Measurements from ENCODE around the gene CENPW.
A peak's percentile ranks its signal among the peaks of the same experiment; 100 is the strongest.

CENPW gene

GRCh38 chr6:126339796-126340609 lies at the start of gene CENPW:
TSS of gene CENPW (plus strand) at chr6:126340115. CDS start at chr6:126340274, 159 bp downstream.
- no peaks in the 10 kb centered on the region for H3K27me3 Mint-ChIP-seq
- no peak within 1 kb of the TSS for H3K27ac Mint-ChIP-seq
- H3K9me3 Mint-ChIP-seq: no peaks in the 10 kb centered on the region
- H3K4me3 Mint-ChIP-seq: no peak within 1 kb of the TSS
- no peaks in the 10 kb centered on the region for H3K36me3 Mint-ChIP-seq
- DNase-seq (peak; percentile 86), ATAC-seq (replicated peaks) (peak; percentile 93 to 96)
- H3K4me1 Mint-ChIP-seq: peaks cover 5 to 6% of the 10 kb centered on the region in 2 donors

GRCh38 chr6:126293891-126294524 lies 45.9 kb upstream of the CENPW start:
- H3K4me3 Mint-ChIP-seq: no peak overlapping the region
- DNase-seq: no peak
- peaks cover 0 to 3% of the 10 kb centered on the region in 2 donors for H3K27me3 Mint-ChIP-seq
- no peaks in the 10 kb centered on the region for H3K36me3 Mint-ChIP-seq
- H3K4me1 Mint-ChIP-seq: no peaks in the 10 kb centered on the region
- H3K9me3 Mint-ChIP-seq: no peaks in the 10 kb centered on the region
- ATAC-seq (replicated peaks): no peak
- H3K27ac Mint-ChIP-seq: no peak overlapping the region

GRCh38 chr6:126300126-126300525 lies 39.8 kb upstream of the CENPW start:
- ATAC-seq (replicated peaks): peak in 1 of 2 donors; percentile 19
- H3K4me3 Mint-ChIP-seq: no peak overlapping the region
- H3K36me3 Mint-ChIP-seq: no peaks in the 10 kb centered on the region
- no peak for DNase-seq
- peaks cover 0 to 5% of the 10 kb centered on the region in 2 donors for H3K4me1 Mint-ChIP-seq
- peaks cover 0 to 3% of the 10 kb centered on the region in 2 donors for H3K27me3 Mint-ChIP-seq
- H3K27ac Mint-ChIP-seq: no peak overlapping the region
- H3K9me3 Mint-ChIP-seq: no peaks in the 10 kb centered on the region

GRCh38 chr6:126300735-126301134 lies 39.2 kb upstream of the CENPW start:
- ATAC-seq (replicated peaks): no peak
- Mint-ChIP-seq H3K9me3 (no peaks in the 10 kb centered on the region), H3K27ac (no peak overlapping the region), H3K4me3 (no peak overlapping the region), H3K4me1 (peaks cover 0 to 5% of the 10 kb centered on the region in 2 donors), H3K36me3 (no peaks in the 10 kb centered on the region), H3K27me3 (peaks cover 0 to 3% of the 10 kb centered on the region in 2 donors)
- no peak for DNase-seq

- Mint-ChIP-seq H3K9me3 (no peaks in the 10 kb centered on the region), H3K27ac (no peak overlapping the region), H3K4me1 (peaks cover 0 to 5% of the 10 kb centered on the region in 2 donors), H3K36me3 (no peaks in the 10 kb centered on the region), H3K4me3 (no peak overlapping the region), H3K27me3 (peaks cover 0 to 3% of the 10 kb centered on the region in 2 donors)
- no peak for ATAC-seq (replicated peaks)
- DNase-seq: no peak
These were observed 37.7 kb upstream of the CENPW start for GRCh38 chr6:126302191-126302590.

GRCh38 chr6:126307849-126308248 lies 32.1 kb upstream of the CENPW start:
- no peak overlapping the region for H3K4me3 Mint-ChIP-seq
- no peaks in the 10 kb centered on the region for H3K4me1 Mint-ChIP-seq
- DNase-seq: no peak
- no peak overlapping the region for H3K27ac Mint-ChIP-seq
- no peaks in the 10 kb centered on the region for H3K36me3 Mint-ChIP-seq
- H3K9me3 Mint-ChIP-seq: no peaks in the 10 kb centered on the region
- no peak for ATAC-seq (replicated peaks)
- H3K27me3 Mint-ChIP-seq: no peaks in the 10 kb centered on the region

GRCh38 chr6:126308362-126308761 lies 31.6 kb upstream of the CENPW start:
- no peaks in the 10 kb centered on the region for H3K36me3 Mint-ChIP-seq
- no peaks in the 10 kb centered on the region for H3K4me1 Mint-ChIP-seq
- H3K27ac Mint-ChIP-seq: no peak overlapping the region
- no peak overlapping the region for H3K4me3 Mint-ChIP-seq
- ATAC-seq (replicated peaks) (no peak), DNase-seq (no peak)
- H3K9me3 Mint-ChIP-seq: no peaks in the 10 kb centered on the region
- no peaks in the 10 kb centered on the region for H3K27me3 Mint-ChIP-seq

- ATAC-seq (replicated peaks) (peak in 1 of 2 donors; percentile 46), DNase-seq (no peak)
- no peaks in the 10 kb centered on the region for H3K36me3 Mint-ChIP-seq
- H3K27me3 Mint-ChIP-seq: peaks cover 0 to 7% of the 10 kb centered on the region in 2 donors
- H3K9me3 Mint-ChIP-seq: no peaks in the 10 kb centered on the region
- H3K27ac Mint-ChIP-seq: no peak overlapping the region
- no peak overlapping the region for H3K4me3 Mint-ChIP-seq
- H3K4me1 Mint-ChIP-seq: no peaks in the 10 kb centered on the region
These were observed 27.8 kb upstream of the CENPW start for GRCh38 chr6:126312013-126312665.

GRCh38 chr6:126313941-126314340 lies 26.0 kb upstream of the CENPW start:
- no peak overlapping the region for H3K4me3 Mint-ChIP-seq
- no peak for ATAC-seq (replicated peaks)

GRCh38 chr6:126318797-126319196 lies 21.1 kb upstream of the CENPW start:
- no peak for ATAC-seq (replicated peaks)
- Mint-ChIP-seq H3K4me1 (no peaks in the 10 kb centered on the region), H3K9me3 (no peaks in the 10 kb centered on the region), H3K27ac (no peak overlapping the region), H3K36me3 (no peaks in the 10 kb centered on the region), H3K4me3 (no peak overlapping the region), H3K27me3 (peaks cover 0 to 7% of the 10 kb centered on the region in 2 donors)
- no peak for DNase-seq

More at GRCh38 chr6:126313941-126314340, 26.0 kb upstream of the CENPW start:
- no peaks in the 10 kb centered on the region for H3K9me3 Mint-ChIP-seq
- no peak for DNase-seq
- no peaks in the 10 kb centered on the region for H3K36me3 Mint-ChIP-seq
- H3K27ac Mint-ChIP-seq: no peak overlapping the region
- H3K27me3 Mint-ChIP-seq: peaks cover 0 to 7% of the 10 kb centered on the region in 2 donors
- no peaks in the 10 kb centered on the region for H3K4me1 Mint-ChIP-seq

- H3K4me1 Mint-ChIP-seq: no peaks in the 10 kb centered on the region
- H3K27ac Mint-ChIP-seq: no peak overlapping the region
- no peak overlapping the region for H3K4me3 Mint-ChIP-seq
- H3K36me3 Mint-ChIP-seq: no peaks in the 10 kb centered on the region
- peaks cover 0 to 5% of the 10 kb centered on the region in 2 donors for H3K27me3 Mint-ChIP-seq
- DNase-seq: no peak
- no peak for ATAC-seq (replicated peaks)
- H3K9me3 Mint-ChIP-seq: peaks cover 0 to 2% of the 10 kb centered on the region in 2 donors
These were observed 6.2 kb upstream of the CENPW start for GRCh38 chr6:126333729-126334128.

- no peak for DNase-seq
- Mint-ChIP-seq H3K36me3 (no peaks in the 10 kb centered on the region), H3K9me3 (peaks cover 0 to 2% of the 10 kb centered on the region in 2 donors), H3K4me3 (no peak overlapping the region), H3K27ac (no peak overlapping the region), H3K27me3 (peaks cover 0 to 5% of the 10 kb centered on the region in 2 donors), H3K4me1 (no peaks in the 10 kb centered on the region)
- ATAC-seq (replicated peaks): no peak
These were observed 4.7 kb upstream of the CENPW start for GRCh38 chr6:126335210-126335609.

- Mint-ChIP-seq H3K27me3 (peaks cover 0 to 2% of the 10 kb centered on the region in 2 donors), H3K9me3 (peaks cover 0 to under 1% of the 10 kb centered on the region in 2 donors), H3K36me3 (no peaks in the 10 kb centered on the region), H3K27ac (no peak overlapping the region), H3K4me1 (peaks cover 5 to 6% of the 10 kb centered on the region in 2 donors), H3K4me3 (no peak overlapping the region)
- ATAC-seq (replicated peaks) (no peak), DNase-seq (no peak)
These were observed 2.6 kb upstream of the CENPW start for GRCh38 chr6:126337323-126337722.

GRCh38 chr6:126341126-126341525 lies 1.2 kb downstream of the CENPW start:
- DNase-seq (no peak), ATAC-seq (replicated peaks) (no peak)
- H3K9me3 Mint-ChIP-seq: no peaks in the 10 kb centered on the region
- H3K36me3 Mint-ChIP-seq: no peaks in the 10 kb centered on the region
- H3K4me3 Mint-ChIP-seq: peak overlapping the region in 1 of 2 donors; percentile 30
- no peaks in the 10 kb centered on the region for H3K27me3 Mint-ChIP-seq
- no peak overlapping the region for H3K27ac Mint-ChIP-seq
- H3K4me1 Mint-ChIP-seq: peaks cover 5 to 6% of the 10 kb centered on the region in 2 donors

All from stimulated activated naive B cell treated with anti-CD40 and anti-IgM and Interleukin-4, amounts not matched to agents 10 μg/mL and 1 μg/mL and 100 μg/mL, for 72 hours (primary cell).